ENCODE measurements around the gene XIST.
"Not testable (repeated sequence)": the region's sequence is repeated elsewhere in the genome, so short reads cannot be mapped to it uniquely, and the experiment has no call there.

XIST gene

GRCh38 chrX:73852467-73852866 is at the start of gene XIST:
Gene XIST, minus strand, starts transcription at chrX:73852714.
- peak in 1 of 2 donors; percentile 57 for DNase-seq (ENCODE audit: low read depth in 2 of 2, low spot score in 1 of 2)

GRCh38 chrX:73898315-73898714 is 45.8 kb upstream of the XIST start:
- not testable (repeated sequence) for DNase-seq (ENCODE audit: low read depth in 2 of 2, low spot score in 1 of 2)

GRCh38 chrX:73892515-73893090 is 40.1 kb upstream of the XIST start:
- DNase-seq (ENCODE audit: low read depth in 2 of 2, low spot score in 1 of 2) = peak in 1 of 2 donors; percentile 3

- not testable (repeated sequence) for DNase-seq (ENCODE audit: low read depth in 2 of 2, low spot score in 1 of 2)
These were observed 29.7 kb upstream of the XIST start for GRCh38 chrX:73882260-73882659.

- no peak for DNase-seq (ENCODE audit: low read depth in 2 of 2, low spot score in 1 of 2)
These were observed 25.2 kb upstream of the XIST start for GRCh38 chrX:73877687-73878086.

GRCh38 chrX:73876911-73877310 is 24.4 kb upstream of the XIST start:
- DNase-seq (ENCODE audit: low read depth in 2 of 2, low spot score in 1 of 2) = no peak

- DNase-seq (ENCODE audit: low read depth in 2 of 2, low spot score in 1 of 2) = no peak
These were observed 16.4 kb upstream of the XIST start for GRCh38 chrX:73868916-73869315.

- DNase-seq (ENCODE audit: low read depth in 2 of 2, low spot score in 1 of 2) = no peak
These were observed 14.6 kb upstream of the XIST start for GRCh38 chrX:73867144-73867543.

GRCh38 chrX:73863852-73864251 is 11.3 kb upstream of the XIST start:
- no peak for DNase-seq (ENCODE audit: low read depth in 2 of 2, low spot score in 1 of 2)

- DNase-seq (ENCODE audit: low read depth in 2 of 2, low spot score in 1 of 2) = no peak
These were observed 10.8 kb upstream of the XIST start for GRCh38 chrX:73863268-73863667.

GRCh38 chrX:73859622-73860021 is 7.1 kb upstream of the XIST start:
- no peak for DNase-seq (ENCODE audit: low read depth in 2 of 2, low spot score in 1 of 2)

GRCh38 chrX:73855546-73855945 is 3.0 kb upstream of the XIST start:
- peak; percentile 26 to 43 for DNase-seq (ENCODE audit: low read depth in 2 of 2, low spot score in 1 of 2)

- DNase-seq (ENCODE audit: low read depth in 2 of 2, low spot score in 1 of 2) = no peak
These were observed 492 bp downstream of the XIST start for GRCh38 chrX:73852022-73852421.

GRCh38 chrX:73851014-73852009 is 1.2 kb downstream of the XIST start:
- DNase-seq (ENCODE audit: low read depth in 2 of 2, low spot score in 1 of 2) = peak in 1 of 2 donors; percentile 60

GRCh38 chrX:73850124-73851013 is 2.1 kb downstream of the XIST start:
- no peak for DNase-seq (ENCODE audit: low read depth in 2 of 2, low spot score in 1 of 2)

GRCh38 chrX:73849073-73849472 is 3.4 kb downstream of the XIST start:
- DNase-seq (ENCODE audit: low read depth in 2 of 2, low spot score in 1 of 2) = no peak

- no peak for DNase-seq (ENCODE audit: low read depth in 2 of 2, low spot score in 1 of 2)
These were observed 4.5 kb downstream of the XIST start for GRCh38 chrX:73847991-73848390.

- no peak for DNase-seq (ENCODE audit: low read depth in 2 of 2, low spot score in 1 of 2)
These were observed 5.4 kb downstream of the XIST start for GRCh38 chrX:73847100-73847499.

GRCh38 chrX:73842541-73843234 is 9.8 kb downstream of the XIST start:
- DNase-seq (ENCODE audit: low read depth in 2 of 2, low spot score in 1 of 2) = no peak

- no peak for DNase-seq (ENCODE audit: low read depth in 2 of 2, low spot score in 1 of 2)
These were observed 11.2 kb downstream of the XIST start for GRCh38 chrX:73841337-73841736.

All from stimulated activated CD8-positive, alpha-beta memory T cell treated with anti-CD3 and anti-CD28 coated beads, Interleukin-4, amount 100 ng/mL, for 4 hours (primary cell).